HG03060 (cell line): ENCODE results near the gene MFSD11.
"Not testable (repeated sequence)": the region's sequence is repeated elsewhere in the genome, so short reads cannot be mapped to it uniquely, and the experiment has no call there.

Experiments used
- ATAC-seq: cut with Tn5 transposase; IDR thresholded peaks from one replicate; pipeline ENCODE4 v1.9.1; 2021; ENCODE audit warnings: low read depth, moderate number of reproducible peaks; ENCODE audit not compliant: unreplicated experiment

Gene MFSD11

GRCh38 chr17:76707985-76708807, 29.7 kb upstream of the MFSD11 start:
- ATAC-seq = no peak

GRCh38 chr17:76709077-76709950, 28.6 kb upstream of the MFSD11 start:
- no peak for ATAC-seq

- ATAC-seq = not testable (repeated sequence)
These were observed 27.7 kb upstream of the MFSD11 start for GRCh38 chr17:76709951-76710862.

- no peak for ATAC-seq
These were observed 26.9 kb upstream of the MFSD11 start, which contains the start of gene MXRA7 for GRCh38 chr17:76710863-76711611. Gene MXRA7 (minus strand): TSS chr17:76710965. CDS start chr17:76710946, 19 bp downstream.

- not testable (repeated sequence) for ATAC-seq
These were observed 25.6 kb upstream of the MFSD11 start for GRCh38 chr17:76712321-76712720.

GRCh38 chr17:76713765-76714164, 24.2 kb upstream of the MFSD11 start:
- ATAC-seq = no peak

- no peak for ATAC-seq
These were observed 23.6 kb upstream of the MFSD11 start for GRCh38 chr17:76714336-76714735.

GRCh38 chr17:76714822-76715495, 23.0 kb upstream of the MFSD11 start:
- ATAC-seq = no peak

GRCh38 chr17:76715496-76715830, 22.5 kb upstream of the MFSD11 start:
- ATAC-seq = no peak

- ATAC-seq = no peak
These were observed 21.6 kb upstream of the MFSD11 start for GRCh38 chr17:76716146-76716838.

- no peak for ATAC-seq
These were observed 21.1 kb upstream of the MFSD11 start for GRCh38 chr17:76716839-76717215.

- no peak for ATAC-seq
These were observed 19.4 kb upstream of the MFSD11 start for GRCh38 chr17:76718516-76718915.

GRCh38 chr17:76720211-76720610, 17.7 kb upstream of the MFSD11 start:
- no peak for ATAC-seq

- no peak for ATAC-seq
These were observed 17.0 kb upstream of the MFSD11 start for GRCh38 chr17:76720941-76721340.

GRCh38 chr17:76721463-76721862, 16.5 kb upstream of the MFSD11 start:
- ATAC-seq = no peak

- no peak for ATAC-seq
These were observed 15.6 kb upstream of the MFSD11 start for GRCh38 chr17:76722279-76722678.

- ATAC-seq = not testable (repeated sequence)
These were observed 14.9 kb upstream of the MFSD11 start for GRCh38 chr17:76722977-76723376.

GRCh38 chr17:76723812-76724211, 14.1 kb upstream of the MFSD11 start:
- no peak for ATAC-seq
